Fibroblast of skin of abdomen (primary cell): ENCODE results near the gene AGGF1.
A peak's percentile ranks its signal among the peaks of the same experiment; 100 is the strongest.
"Not testable (repeated sequence)": the region's sequence is repeated elsewhere in the genome, so short reads cannot be mapped to it uniquely, and the experiment has no call there.

Experiments used
- DNase-seq: peaks from one replicate; pipeline ENCODE4 v3.0.0-alpha.2; 2013

Gene AGGF1

GRCh38 chr5:77087484-77088261 is 57.5 kb downstream of the AGGF1 start:
- DNase-seq, result peak; percentile 22

- DNase-seq, result no peak
Observed at GRCh38 chr5:77095189-77095588, 65.0 kb downstream of the AGGF1 start.

GRCh38 chr5:77101298-77101697 is 71.1 kb downstream of the AGGF1 start:
- peak; percentile 40 for DNase-seq

- DNase-seq, result no peak
Observed at GRCh38 chr5:77102549-77102948, 72.3 kb downstream of the AGGF1 start.

GRCh38 chr5:77103457-77103856 is 73.3 kb downstream of the AGGF1 start:
- no peak for DNase-seq

GRCh38 chr5:77104813-77105212 is 74.6 kb downstream of the AGGF1 start:
- no peak for DNase-seq

- not testable (repeated sequence) for DNase-seq
Observed at GRCh38 chr5:77107035-77107434, 76.8 kb downstream of the AGGF1 start.
